GM12801 (cell line): Measurements from ENCODE around the gene AGPAT3.

Source experiments
- CTCF ChIP-seq: IDR thresholded peaks from one replicate; pipeline ENCODE4 v1.5.1; 2011; ENCODE audit warnings: control low read depth; ENCODE audit not compliant: insufficient read length; ENCODE audit errors: extremely low read depth

The AGPAT3 gene, protein sequence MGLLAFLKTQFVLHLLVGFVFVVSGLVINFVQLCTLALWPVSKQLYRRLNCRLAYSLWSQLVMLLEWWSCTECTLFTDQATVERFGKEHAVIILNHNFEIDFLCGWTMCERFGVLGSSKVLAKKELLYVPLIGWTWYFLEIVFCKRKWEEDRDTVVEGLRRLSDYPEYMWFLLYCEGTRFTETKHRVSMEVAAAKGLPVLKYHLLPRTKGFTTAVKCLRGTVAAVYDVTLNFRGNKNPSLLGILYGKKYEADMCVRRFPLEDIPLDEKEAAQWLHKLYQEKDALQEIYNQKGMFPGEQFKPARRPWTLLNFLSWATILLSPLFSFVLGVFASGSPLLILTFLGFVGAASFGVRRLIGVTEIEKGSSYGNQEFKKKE

GRCh38 chr21:43864962-43865539 lies at the start of gene AGPAT3:
Gene AGPAT3 (plus strand): TSS chr21:43865223. CDS start chr21:43959682, 94,459 bp downstream.
- no peak for TF ChIP-seq CTCF

GRCh38 chr21:43815991-43816390 lies 49.0 kb upstream of the AGPAT3 start:
- TF ChIP-seq CTCF = no peak

DNA sequence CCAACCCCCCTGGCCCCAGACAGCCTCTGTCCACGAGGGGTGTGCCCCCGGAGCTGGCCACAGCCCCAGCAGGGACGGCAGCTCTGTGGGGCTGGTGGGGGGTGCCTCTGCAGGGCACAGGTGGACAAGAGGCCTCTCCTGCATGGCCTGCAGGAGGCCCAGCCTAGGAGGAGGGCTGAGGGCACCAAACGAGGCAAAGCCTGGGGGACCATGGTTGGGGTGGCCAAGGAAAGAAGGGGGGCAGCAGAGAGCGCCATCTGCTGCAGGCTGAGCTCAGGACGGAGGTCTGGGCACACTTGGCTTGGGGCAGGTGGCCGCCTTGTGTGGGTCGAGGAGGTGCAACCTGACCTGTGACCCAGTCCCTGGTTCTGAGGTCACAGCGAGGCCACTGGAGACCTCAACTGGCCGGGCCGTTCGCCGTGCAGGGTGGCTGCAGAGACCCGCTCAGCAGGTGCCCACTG lies 48.4 kb upstream of the AGPAT3 start:
- TF ChIP-seq CTCF = no peak

DNA sequence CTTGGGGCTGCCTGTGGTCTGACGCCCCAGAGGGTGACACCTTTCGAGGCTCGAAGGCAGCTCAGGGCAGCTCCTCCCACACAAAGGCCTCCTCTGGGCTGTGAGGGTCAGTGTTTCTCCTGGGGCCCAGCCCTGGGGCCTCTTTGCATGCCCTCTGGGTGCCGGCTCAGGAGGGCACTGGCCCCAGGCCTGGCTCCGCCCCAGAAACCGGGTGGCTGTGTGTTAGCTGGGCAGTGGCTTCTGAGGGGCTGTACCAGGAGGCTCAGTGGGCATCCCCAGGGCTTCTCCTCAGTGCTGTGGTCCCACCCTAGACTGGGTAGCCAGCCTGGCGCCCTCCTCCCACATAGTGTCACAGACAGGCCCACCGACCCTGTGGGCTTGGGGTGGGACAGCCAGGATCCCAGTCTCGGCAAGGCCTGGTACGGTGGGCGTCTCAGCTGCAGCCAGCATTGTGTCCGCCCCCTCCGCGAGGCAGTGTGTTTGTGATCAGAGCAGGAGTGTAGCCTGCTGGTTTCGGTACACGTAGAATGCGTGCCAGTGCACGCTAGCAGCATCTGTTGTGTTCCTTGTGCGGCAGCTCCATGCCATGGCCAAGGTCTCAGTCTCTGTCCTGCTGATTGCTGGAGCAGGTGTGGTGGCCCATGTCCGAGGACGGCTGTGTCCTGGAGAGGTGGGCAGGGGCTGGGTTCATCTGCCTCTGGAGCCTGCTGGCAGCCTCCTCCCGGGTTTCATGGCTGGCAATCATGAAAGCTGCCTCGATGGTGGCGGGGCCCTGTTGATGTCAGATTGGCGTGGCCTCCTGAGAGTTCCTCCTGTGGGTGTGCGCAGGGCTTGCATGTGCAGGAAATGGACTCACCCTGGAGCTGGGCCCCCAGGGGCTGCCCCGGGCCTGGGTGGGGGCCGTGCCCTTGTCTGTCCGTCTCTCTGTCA lies 47.6 kb upstream of the AGPAT3 start:
- no peak for TF ChIP-seq CTCF

GRCh38 chr21:43818685-43819084 lies 46.3 kb upstream of the AGPAT3 start:
- TF ChIP-seq CTCF = no peak

GRCh38 chr21:43819511-43820405 lies 45.3 kb upstream of the AGPAT3 start:
- TF ChIP-seq CTCF = no peak
